Daoy (cell line): ENCODE measurements around the gene RNASE7. TPM values are rescaled to one million over a fixed set of nuclear protein-coding genes. Genes with fewer than 3 reads are reported as not detected.

ENCODE experiments used
- DNase-seq: peaks from one replicate; pipeline ENCODE4 v3.0.0-alpha.2; 2015; ENCODE audit warnings: low read depth
- total RNA-seq: library from RNA; depleted of rRNA; stranded (reverse); fragments of >200 nt; shearing (Covaris generic); gene quantifications from 2 replicates; pipeline ENCODE4 v1.2.3, GENCODE V29; 2014

The RNASE7 gene
- total RNA-seq, 1 experiment from 2014 or later, result not detected

GRCh38 chr14:21043387-21043973 lies 1.3 kb downstream of the RNASE7 start:
- no peak for DNase-seq

- no peak for DNase-seq
Observed at GRCh38 chr14:21043974-21044618, 1.9 kb downstream of the RNASE7 start.

- DNase-seq, result no peak
Observed at GRCh38 chr14:21047378-21047781, 5.2 kb downstream of the RNASE7 start.

- DNase-seq, result no peak
Observed at GRCh38 chr14:21048638-21049037, 6.5 kb downstream of the RNASE7 start.

GRCh38 chr14:21049271-21049673 lies 7.1 kb downstream of the RNASE7 start:
- peak; percentile 52 for DNase-seq

- DNase-seq, result no peak
Observed at GRCh38 chr14:21050597-21050996, 8.4 kb downstream of the RNASE7 start.

- DNase-seq, result no peak
Observed at GRCh38 chr14:21053184-21054122, 11.3 kb downstream of the RNASE7 start.

- DNase-seq, result no peak
Observed at GRCh38 chr14:21054123-21054767, 12.1 kb downstream of the RNASE7 start.

- DNase-seq, result no peak
Observed at GRCh38 chr14:21054768-21055145, 12.6 kb downstream of the RNASE7 start.

GRCh38 chr14:21055432-21056117 lies 13.4 kb downstream of the RNASE7 start:
- DNase-seq, result no peak

GRCh38 chr14:21056520-21057163 lies 14.5 kb downstream of the RNASE7 start:
- peak; percentile 82 for DNase-seq

GRCh38 chr14:21057803-21058675 lies 15.9 kb downstream of the RNASE7 start, which contains the start of gene RNASE8:
Gene RNASE8, plus strand, starts transcription at chr14:21057822. Its CDS starts 71 bp downstream, at chr14:21057893.
- peak; percentile 72 for DNase-seq

GRCh38 chr14:21058903-21059302 lies 16.7 kb downstream of the RNASE7 start:
- DNase-seq, result no peak

GRCh38 chr14:21059842-21060613 lies 17.9 kb downstream of the RNASE7 start:
- DNase-seq, result peak; percentile 52

- DNase-seq, result no peak
Observed at GRCh38 chr14:21060614-21061346, 18.6 kb downstream of the RNASE7 start.

GRCh38 chr14:21061347-21061668 lies 19.1 kb downstream of the RNASE7 start:
- no peak for DNase-seq

GRCh38 chr14:21063479-21063878 lies 21.3 kb downstream of the RNASE7 start:
- DNase-seq, result peak; percentile 93

GRCh38 chr14:21066882-21067502 lies 24.8 kb downstream of the RNASE7 start:
- no peak for DNase-seq
